Natural killer cell (primary cell): ENCODE measurements around the gene MYL5. TPM values are rescaled to one million over a fixed set of nuclear protein-coding genes. Genes with fewer than 3 reads are reported as not detected.

Source experiments
- ATAC-seq, 3 donors: fragments of 150-1000 bp in 2 of 3; fragments of 200-7000 bp in 1 of 3; cut with Tn5 transposase; 1 replicate in 1 of 3; 2 replicates in 2 of 3; pipeline ENCODE4 v1.10.0; 2021; ENCODE audit warnings: mild to moderate bottlenecking in 2 of 3, moderate library complexity in 2 of 3
- DNase-seq, 2 donors: peaks; one replicate each; pipeline versions ENCODE4 v3.0.0 to v3.0.0-alpha.2; 2013 to 2021; ENCODE audit warnings: mixed read lengths in 1 of 2
- H3K27ac ChIP-seq: one replicate; pipeline ENCODE4 v1.5.1; 2013; ENCODE audit warnings: mild to moderate bottlenecking, low read length
- H3K27me3 ChIP-seq: one replicate; pipeline ENCODE4 v1.6.1; 2013; ENCODE audit warnings: low read length; ENCODE audit not compliant: control insufficient read depth, insufficient read depth
- H3K36me3 ChIP-seq: one replicate; pipeline ENCODE4 v1.6.1; 2013; ENCODE audit warnings: low read length; ENCODE audit not compliant: control insufficient read depth, insufficient read depth
- H3K4me1 ChIP-seq: one replicate; pipeline ENCODE4 v1.6.1; 2013; ENCODE audit warnings: low read length; ENCODE audit not compliant: control insufficient read depth, insufficient read depth
- H3K4me3 ChIP-seq: one replicate; pipeline ENCODE4 v1.5.1; 2013; ENCODE audit warnings: low read length
- H3K9me3 ChIP-seq: one replicate; pipeline ENCODE4 v1.6.1; 2013; ENCODE audit warnings: low read length; ENCODE audit not compliant: control insufficient read depth, insufficient read depth
- H3K27ac Mint-ChIP-seq, 2 donors: one replicate each; pipeline ENCODE4 v1.8.0; 2022; ENCODE audit warnings: mild to moderate bottlenecking in 2 of 2, mixed read lengths in 2 of 2, moderate library complexity in 1 of 2
- H3K27me3 Mint-ChIP-seq, 2 donors: one replicate each; pipeline ENCODE4 v1.8.0; 2022; ENCODE audit warnings: low read depth in 2 of 2, mixed read lengths in 2 of 2
- H3K36me3 Mint-ChIP-seq: one replicate; pipeline ENCODE4 v1.8.0; 2022; ENCODE audit warnings: mixed read lengths
- H3K4me1 Mint-ChIP-seq, 2 donors: one replicate each; pipeline ENCODE4 v1.8.0; 2022; ENCODE audit warnings: mixed read lengths in 2 of 2
- H3K4me3 Mint-ChIP-seq: one replicate; pipeline ENCODE4 v1.8.0; 2022; ENCODE audit warnings: mild to moderate bottlenecking, moderate library complexity, mixed read lengths
- H3K9me3 Mint-ChIP-seq, 2 donors: one replicate each; pipeline ENCODE4 v1.8.0; 2022; ENCODE audit warnings: mixed read lengths in 2 of 2
- CTCF ChIP-seq: fragments of 200-600 bp; IDR thresholded peaks from one replicate; pipeline ENCODE4 v1.8.0; 2022; ENCODE audit warnings: antibody characterized with exemption
- WGBS: methylation state at CpG from one replicate; pipeline ENCODE4 v1.1.7; 2013; ENCODE audit warnings: missing lambda C conversion rate; ENCODE audit not compliant: insufficient coverage; 5-methylcytosine and 5-hydroxymethylcytosine counted together
- intact Hi-C: fragments of 100-400 bp; cut with micrococcal nuclease; formaldehyde crosslinking; loops from one replicate; pipeline ENCODE4 v1.14.2; 2022
- total RNA-seq, 4 donors: library from RNA; stranded (reverse); fragments of 120-200 nt in 1 of 4; gene quantifications; one replicate each; pipeline versions ENCODE4 v1.2.3 to v1.2.4, GENCODE V29; 2013 to 2022

Gene MYL5
- total RNA-seq, 3 donors from 2014 or later (not counting 1 experiment from before 2014, with no cell fraction given): 23.4 to 39.5 (median 30.1) TPM

- DNase-seq (no peak), ATAC-seq (no peak)
- Mint-ChIP-seq H3K27ac (no peak overlapping the region), H3K9me3 (peaks cover 0 to under 1% of the 10 kb centered on the region in 2 donors), H3K4me3 (no peak overlapping the region), H3K36me3 (no peaks in the 10 kb centered on the region), H3K4me1 (peaks cover 0 to 4% of the 10 kb centered on the region in 2 donors), H3K27me3 (peaks cover 0 to 2% of the 10 kb centered on the region in 2 donors)
- TF ChIP-seq CTCF: no peak
- Histone ChIP-seq H3K27me3 (no peaks in the 10 kb centered on the region), H3K27ac (no peak overlapping the region), H3K9me3 (no peaks in the 10 kb centered on the region), H3K4me3 (no peak overlapping the region), H3K36me3 (no peaks in the 10 kb centered on the region), H3K4me1 (no peaks in the 10 kb centered on the region)
- intact Hi-C loops: no loop called here
- WGBS: 87% methylated on average over 20 of the region's 20 CpGs
These were observed 47.9 kb upstream of the MYL5 start for GRCh38 chr4:626201-627091.

GRCh38 chr4:627347-628125 is 46.8 kb upstream of the MYL5 start:
- Histone ChIP-seq H3K9me3 (no peaks in the 10 kb centered on the region), H3K27ac (no peak overlapping the region), H3K27me3 (no peaks in the 10 kb centered on the region), H3K36me3 (no peaks in the 10 kb centered on the region), H3K4me3 (no peak overlapping the region), H3K4me1 (no peaks in the 10 kb centered on the region)
- intact Hi-C loops: no loop called here
- H3K4me1 Mint-ChIP-seq: peaks cover 0 to 4% of the 10 kb centered on the region in 2 donors
- peaks cover 0 to 2% of the 10 kb centered on the region in 2 donors for H3K9me3 Mint-ChIP-seq
- no peaks in the 10 kb centered on the region for H3K36me3 Mint-ChIP-seq
- ATAC-seq: no peak
- H3K4me3 Mint-ChIP-seq: no peak overlapping the region
- peaks cover 0 to 2% of the 10 kb centered on the region in 2 donors for H3K27me3 Mint-ChIP-seq
- 79% methylated on average over 14 of the region's 15 CpGs for WGBS
- no peak for DNase-seq
- no peak overlapping the region for H3K27ac Mint-ChIP-seq
- no peak for TF ChIP-seq CTCF

- Histone ChIP-seq H3K36me3 (no peaks in the 10 kb centered on the region), H3K27ac (no peak overlapping the region), H3K27me3 (no peaks in the 10 kb centered on the region), H3K4me1 (no peaks in the 10 kb centered on the region), H3K4me3 (no peak overlapping the region), H3K9me3 (no peaks in the 10 kb centered on the region)
- no peak overlapping the region for H3K27ac Mint-ChIP-seq
- H3K4me1 Mint-ChIP-seq: peaks cover 0 to 4% of the 10 kb centered on the region in 2 donors
- WGBS: 93% methylated on average over 17 of the region's 17 CpGs
- H3K4me3 Mint-ChIP-seq: no peak overlapping the region
- TF ChIP-seq CTCF: no peak
- no peaks in the 10 kb centered on the region for H3K36me3 Mint-ChIP-seq
- DNase-seq (no peak), ATAC-seq (no peak)
- peaks cover 0 to 2% of the 10 kb centered on the region in 2 donors for H3K9me3 Mint-ChIP-seq
- H3K27me3 Mint-ChIP-seq: peaks cover 0 to 2% of the 10 kb centered on the region in 2 donors
- intact Hi-C loops: no loop called here
These were observed 46.0 kb upstream of the MYL5 start for GRCh38 chr4:628311-628741.
